ENCODE data around the gene MBTPS1. TPM values are rescaled to one million over a fixed set of nuclear protein-coding genes. Genes with fewer than 3 reads are reported as not detected.

MBTPS1 gene
- total and polyA plus RNA-seq, 4 donors, result 21.1 to 65.0 (median 30.8) TPM

DNA sequence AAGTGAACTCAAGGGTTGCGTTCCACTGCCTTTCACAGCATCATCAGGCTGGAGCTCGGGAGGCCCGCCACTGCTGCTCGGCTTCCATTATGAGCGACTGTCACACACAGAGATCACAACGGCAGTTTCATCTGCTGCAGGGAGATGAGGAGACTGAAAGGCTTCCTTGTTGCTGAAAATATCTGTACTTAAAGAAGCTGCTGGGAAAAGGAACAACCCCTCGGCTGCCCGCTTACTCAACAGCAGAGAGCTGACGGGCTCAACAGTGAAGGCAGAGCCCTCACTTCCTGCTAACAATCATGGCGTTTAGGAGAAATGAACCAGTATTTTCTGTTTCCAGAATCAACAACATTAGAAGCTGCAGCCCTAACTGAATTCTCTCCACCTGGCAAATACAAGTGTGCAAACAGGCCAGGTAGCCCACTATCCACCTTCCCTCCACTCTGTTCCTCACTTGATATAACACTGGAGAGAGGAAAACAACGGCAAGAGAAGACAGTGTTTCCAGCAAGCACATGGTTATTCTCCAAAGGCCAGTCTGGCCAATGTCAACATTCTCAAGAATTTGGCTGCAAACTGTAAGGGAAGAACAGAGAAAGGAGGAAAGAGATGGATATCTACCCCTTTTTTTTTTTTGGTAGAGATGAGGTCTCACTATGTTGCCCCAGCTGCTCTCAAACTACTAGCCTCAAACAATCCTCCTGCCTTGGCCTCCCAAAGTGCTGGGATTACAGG is 33.7 kb downstream of the MBTPS1 start:
- 87% methylated on average over 11 of the region's 11 CpGs for WGBS
- no peaks in the 10 kb centered on the region for H3K9me3 ChIP-seq (ENCODE audit: control insufficient read depth in 4 of 4, low read length in 3 of 4)
- no peaks in the 10 kb centered on the region for H3K4me1 ChIP-seq (ENCODE audit: control insufficient read depth in 4 of 4, insufficient read depth in 4 of 4, low read length in 3 of 4)
- H3K4me3 ChIP-seq (ENCODE audit: low read depth in 1 of 3, low read length in 3 of 3), result no peak overlapping the region
- no peaks in the 10 kb centered on the region for H3K27me3 ChIP-seq (ENCODE audit: control insufficient read depth in 4 of 4, insufficient read depth in 4 of 4, low read length in 3 of 4)
- DNase-seq (ENCODE audit: low spot score), result no peak
- no peak for TF ChIP-seq NR2F2 (IDR thresholded peaks at IDR 0.05)
- TF ChIP-seq, protein P1, sequence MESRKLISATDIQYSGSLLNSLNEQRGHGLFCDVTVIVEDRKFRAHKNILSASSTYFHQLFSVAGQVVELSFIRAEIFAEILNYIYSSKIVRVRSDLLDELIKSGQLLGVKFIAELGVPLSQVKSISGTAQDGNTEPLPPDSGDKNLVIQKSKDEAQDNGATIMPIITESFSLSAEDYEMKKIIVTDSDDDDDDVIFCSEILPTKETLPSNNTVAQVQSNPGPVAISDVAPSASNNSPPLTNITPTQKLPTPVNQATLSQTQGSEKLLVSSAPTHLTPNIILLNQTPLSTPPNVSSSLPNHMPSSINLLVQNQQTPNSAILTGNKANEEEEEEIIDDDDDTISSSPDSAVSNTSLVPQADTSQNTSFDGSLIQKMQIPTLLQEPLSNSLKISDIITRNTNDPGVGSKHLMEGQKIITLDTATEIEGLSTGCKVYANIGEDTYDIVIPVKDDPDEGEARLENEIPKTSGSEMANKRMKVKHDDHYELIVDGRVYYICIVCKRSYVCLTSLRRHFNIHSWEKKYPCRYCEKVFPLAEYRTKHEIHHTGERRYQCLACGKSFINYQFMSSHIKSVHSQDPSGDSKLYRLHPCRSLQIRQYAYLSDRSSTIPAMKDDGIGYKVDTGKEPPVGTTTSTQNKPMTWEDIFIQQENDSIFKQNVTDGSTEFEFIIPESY (IDR thresholded peaks at IDR 0.05), result no peak
- H3K9ac ChIP-seq (ENCODE audit: low read depth in 1 of 2, low read length in 2 of 2), result no peak overlapping the region
- no peak overlapping the region for H3K27ac ChIP-seq (ENCODE audit: low read depth in 1 of 2, low read length in 2 of 2)
- H3K36me3 ChIP-seq (ENCODE audit: control insufficient read depth in 4 of 4, insufficient read depth in 3 of 4, low read depth in 1 of 4, low read length in 3 of 4), result peaks cover 8 to 68% (median 45%) of the 10 kb centered on the region in 4 donors

DNA sequence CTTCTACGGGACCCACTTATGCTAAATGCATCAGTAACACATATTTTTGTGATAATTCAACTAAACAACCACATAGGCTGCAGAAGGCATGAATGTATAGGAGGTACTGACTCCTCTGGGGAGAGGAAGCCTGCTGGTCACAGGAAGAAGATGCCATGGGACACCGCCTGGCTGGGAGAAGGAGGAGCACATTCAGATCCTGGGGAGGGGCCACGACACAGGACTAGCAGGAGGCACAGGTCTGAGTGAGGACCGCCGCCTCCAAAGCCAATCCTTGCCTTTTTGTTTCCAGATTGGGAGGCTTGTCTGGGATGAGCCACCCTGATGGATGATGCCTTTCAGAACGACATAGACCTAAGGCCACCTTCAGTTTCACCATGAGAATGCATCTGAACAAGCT is 34.6 kb downstream of the MBTPS1 start:
- TF ChIP-seq HNF4A (conservative IDR thresholded peaks at IDR 0.05), result no peak

DNA sequence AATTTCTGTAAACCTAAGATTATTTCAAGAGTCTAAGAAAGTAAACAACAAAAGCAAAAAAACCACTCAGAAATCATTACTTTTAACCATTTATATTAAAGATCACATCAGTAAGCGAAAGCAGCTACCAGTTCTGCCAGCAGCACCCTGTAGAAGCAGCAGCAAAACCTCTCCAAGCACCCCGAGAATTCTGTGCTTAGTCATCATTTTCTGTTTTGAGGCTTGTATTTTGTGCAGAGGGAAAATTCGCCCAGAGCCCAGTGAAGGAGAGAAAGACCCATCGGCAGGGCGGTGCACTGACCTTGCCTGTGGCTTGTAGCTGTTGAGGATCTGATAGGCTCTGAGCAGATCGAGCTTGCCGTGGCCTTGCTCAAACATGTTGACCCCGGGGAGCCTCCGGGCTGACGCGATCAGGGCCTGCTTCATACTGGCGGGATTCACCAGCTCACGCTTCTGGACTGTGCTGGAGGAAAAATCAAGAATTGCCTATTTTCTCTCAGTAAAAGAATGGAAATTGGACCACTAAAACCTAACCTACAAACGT is 35.2 kb downstream of the MBTPS1 start:
- H3K27me3 ChIP-seq (ENCODE audit: control insufficient read depth in 4 of 4, insufficient read depth in 4 of 4, low read length in 3 of 4), result no peaks in the 10 kb centered on the region
- DNase-seq (ENCODE audit: low spot score), result no peak
- no peak overlapping the region for H3K9ac ChIP-seq (ENCODE audit: low read depth in 1 of 2, low read length in 2 of 2)
- no peaks in the 10 kb centered on the region for H3K4me1 ChIP-seq (ENCODE audit: control insufficient read depth in 4 of 4, insufficient read depth in 4 of 4, low read length in 3 of 4)
- H3K9me3 ChIP-seq (ENCODE audit: control insufficient read depth in 4 of 4, low read length in 3 of 4), result no peaks in the 10 kb centered on the region
- WGBS, result 88% methylated on average over 14 of the region's 14 CpGs
- H3K4me3 ChIP-seq (ENCODE audit: low read depth in 1 of 3, low read length in 3 of 3), result no peak overlapping the region
- no peak overlapping the region for H3K27ac ChIP-seq (ENCODE audit: low read depth in 1 of 2, low read length in 2 of 2)
- peaks cover 8 to 58% (median 37%) of the 10 kb centered on the region in 4 donors for H3K36me3 ChIP-seq (ENCODE audit: control insufficient read depth in 4 of 4, insufficient read depth in 3 of 4, low read depth in 1 of 4, low read length in 3 of 4)
- TF ChIP-seq, protein P1 (IDR thresholded peaks at IDR 0.05), result no peak
- TF ChIP-seq SP1 (IDR thresholded peaks at IDR 0.05), result no peak
- TF ChIP-seq GABPA (IDR thresholded peaks at IDR 0.05 in 1 of 2, conservative IDR thresholded peaks at IDR 0.05 in 1 of 2), result no peak
- TF ChIP-seq, protein P2, sequence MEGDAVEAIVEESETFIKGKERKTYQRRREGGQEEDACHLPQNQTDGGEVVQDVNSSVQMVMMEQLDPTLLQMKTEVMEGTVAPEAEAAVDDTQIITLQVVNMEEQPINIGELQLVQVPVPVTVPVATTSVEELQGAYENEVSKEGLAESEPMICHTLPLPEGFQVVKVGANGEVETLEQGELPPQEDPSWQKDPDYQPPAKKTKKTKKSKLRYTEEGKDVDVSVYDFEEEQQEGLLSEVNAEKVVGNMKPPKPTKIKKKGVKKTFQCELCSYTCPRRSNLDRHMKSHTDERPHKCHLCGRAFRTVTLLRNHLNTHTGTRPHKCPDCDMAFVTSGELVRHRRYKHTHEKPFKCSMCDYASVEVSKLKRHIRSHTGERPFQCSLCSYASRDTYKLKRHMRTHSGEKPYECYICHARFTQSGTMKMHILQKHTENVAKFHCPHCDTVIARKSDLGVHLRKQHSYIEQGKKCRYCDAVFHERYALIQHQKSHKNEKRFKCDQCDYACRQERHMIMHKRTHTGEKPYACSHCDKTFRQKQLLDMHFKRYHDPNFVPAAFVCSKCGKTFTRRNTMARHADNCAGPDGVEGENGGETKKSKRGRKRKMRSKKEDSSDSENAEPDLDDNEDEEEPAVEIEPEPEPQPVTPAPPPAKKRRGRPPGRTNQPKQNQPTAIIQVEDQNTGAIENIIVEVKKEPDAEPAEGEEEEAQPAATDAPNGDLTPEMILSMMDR (IDR thresholded peaks at IDR 0.05; ENCODE audit: low read depth, low read length, missing input control), result no peak
- no peak for TF ChIP-seq RXRA (IDR thresholded peaks at IDR 0.05)
- TF ChIP-seq FOXA1 (IDR thresholded peaks at IDR 0.05), result no peak
- TF ChIP-seq EGR1 (IDR thresholded peaks at IDR 0.05; ENCODE audit: low read depth in 2 of 2), result no peak
- TF ChIP-seq JUND (IDR thresholded peaks at IDR 0.05), result no peak
- TF ChIP-seq, protein P3, sequence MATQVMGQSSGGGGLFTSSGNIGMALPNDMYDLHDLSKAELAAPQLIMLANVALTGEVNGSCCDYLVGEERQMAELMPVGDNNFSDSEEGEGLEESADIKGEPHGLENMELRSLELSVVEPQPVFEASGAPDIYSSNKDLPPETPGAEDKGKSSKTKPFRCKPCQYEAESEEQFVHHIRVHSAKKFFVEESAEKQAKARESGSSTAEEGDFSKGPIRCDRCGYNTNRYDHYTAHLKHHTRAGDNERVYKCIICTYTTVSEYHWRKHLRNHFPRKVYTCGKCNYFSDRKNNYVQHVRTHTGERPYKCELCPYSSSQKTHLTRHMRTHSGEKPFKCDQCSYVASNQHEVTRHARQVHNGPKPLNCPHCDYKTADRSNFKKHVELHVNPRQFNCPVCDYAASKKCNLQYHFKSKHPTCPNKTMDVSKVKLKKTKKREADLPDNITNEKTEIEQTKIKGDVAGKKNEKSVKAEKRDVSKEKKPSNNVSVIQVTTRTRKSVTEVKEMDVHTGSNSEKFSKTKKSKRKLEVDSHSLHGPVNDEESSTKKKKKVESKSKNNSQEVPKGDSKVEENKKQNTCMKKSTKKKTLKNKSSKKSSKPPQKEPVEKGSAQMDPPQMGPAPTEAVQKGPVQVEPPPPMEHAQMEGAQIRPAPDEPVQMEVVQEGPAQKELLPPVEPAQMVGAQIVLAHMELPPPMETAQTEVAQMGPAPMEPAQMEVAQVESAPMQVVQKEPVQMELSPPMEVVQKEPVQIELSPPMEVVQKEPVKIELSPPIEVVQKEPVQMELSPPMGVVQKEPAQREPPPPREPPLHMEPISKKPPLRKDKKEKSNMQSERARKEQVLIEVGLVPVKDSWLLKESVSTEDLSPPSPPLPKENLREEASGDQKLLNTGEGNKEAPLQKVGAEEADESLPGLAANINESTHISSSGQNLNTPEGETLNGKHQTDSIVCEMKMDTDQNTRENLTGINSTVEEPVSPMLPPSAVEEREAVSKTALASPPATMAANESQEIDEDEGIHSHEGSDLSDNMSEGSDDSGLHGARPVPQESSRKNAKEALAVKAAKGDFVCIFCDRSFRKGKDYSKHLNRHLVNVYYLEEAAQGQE (IDR thresholded peaks at IDR 0.05), result no peak
- TF ChIP-seq, protein P4, sequence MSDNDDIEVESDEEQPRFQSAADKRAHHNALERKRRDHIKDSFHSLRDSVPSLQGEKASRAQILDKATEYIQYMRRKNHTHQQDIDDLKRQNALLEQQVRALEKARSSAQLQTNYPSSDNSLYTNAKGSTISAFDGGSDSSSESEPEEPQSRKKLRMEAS (IDR thresholded peaks at IDR 0.05), result no peak
- TF ChIP-seq HNF4A (conservative IDR thresholded peaks at IDR 0.05), result no peak
- no peak for TF ChIP-seq YY1 (IDR thresholded peaks at IDR 0.05)
- TF ChIP-seq RAD21 (IDR thresholded peaks at IDR 0.05), result no peak
- no peak for TF ChIP-seq NR2F2 (IDR thresholded peaks at IDR 0.05)
- TF ChIP-seq FOXA2 (IDR thresholded peaks at IDR 0.05), result no peak
- TF ChIP-seq TAF1 (conservative IDR thresholded peaks at IDR 0.05), result no peak
- TF ChIP-seq HNF4G (IDR thresholded peaks at IDR 0.05), result no peak

More for the DNA sequence above, 34.6 kb downstream of the MBTPS1 start:
- Histone ChIP-seq H3K4me3 (ENCODE audit: low read depth in 1 of 3, low read length in 3 of 3) (no peak overlapping the region), H3K9ac (ENCODE audit: low read depth in 1 of 2, low read length in 2 of 2) (no peak overlapping the region), H3K4me1 (ENCODE audit: control insufficient read depth in 4 of 4, insufficient read depth in 4 of 4, low read length in 3 of 4) (no peaks in the 10 kb centered on the region), H3K27ac (ENCODE audit: low read depth in 1 of 2, low read length in 2 of 2) (no peak overlapping the region), H3K27me3 (ENCODE audit: control insufficient read depth in 4 of 4, insufficient read depth in 4 of 4, low read length in 3 of 4) (no peaks in the 10 kb centered on the region), H3K36me3 (ENCODE audit: control insufficient read depth in 4 of 4, insufficient read depth in 3 of 4, low read depth in 1 of 4, low read length in 3 of 4) (peaks cover 8 to 63% (median 41%) of the 10 kb centered on the region in 4 donors), H3K9me3 (ENCODE audit: control insufficient read depth in 4 of 4, low read length in 3 of 4) (no peaks in the 10 kb centered on the region)
- 93% methylated on average over 6 of the region's 6 CpGs for WGBS
- DNase-seq (ENCODE audit: low spot score), result no peak

Measured in liver (tissue), 9 donors.